HepG2 (cell line): Measurements from ENCODE around the gene SEC14L2. TPM values are rescaled to one million over a fixed set of nuclear protein-coding genes. Genes with fewer than 3 reads are reported as not detected.

ENCODE experiments used
- ATF7 ChIP-seq, 2 experiments: fragments of 450-650 bp in 1 of 2; sonication (generic) in 1 of 2; formaldehyde crosslinking in 1 of 2; IDR thresholded peaks; 2 replicates each; pipeline versions ENCODE4 v1.4.0 to v1.6.1; 2016 to 2020; ENCODE audit warnings: antibody characterized with exemption in 1 of 2, mild to moderate bottlenecking in 1 of 2, missing genetic modification reagents in 1 of 2
- HHEX ChIP-seq: IDR thresholded peaks from 2 replicates; pipeline ENCODE4 v1.6.1; 2016; ENCODE audit warnings: control low read depth
- HNRNPK ChIP-seq: fragments of 200-400 bp; formaldehyde crosslinking; IDR thresholded peaks from 2 replicates; pipeline ENCODE4 v1.6.1; 2018; ENCODE audit warnings: low read length, low read depth, moderate library complexity, mild to moderate bottlenecking; ENCODE audit not compliant: poor library complexity, severe bottlenecking
- HNRNPL ChIP-seq: fragments of 200-400 bp; formaldehyde crosslinking; IDR thresholded peaks from 2 replicates; pipeline ENCODE4 v1.6.1; 2017; ENCODE audit warnings: mild to moderate bottlenecking, low read depth, low read length
- ISX ChIP-seq: sonication (generic); formaldehyde crosslinking; conservative IDR thresholded peaks from 2 replicates; pipeline ENCODE4 v1.5.0; 2020; ENCODE audit warnings: missing genetic modification reagents
- RCOR2 ChIP-seq: IDR thresholded peaks from 2 replicates; pipeline ENCODE4 v1.6.1; 2016; ENCODE audit warnings: missing biosample characterization, missing genetic modification reagents
- SMAD1 ChIP-seq: sonication (generic); formaldehyde crosslinking; IDR thresholded peaks from 2 replicates; pipeline ENCODE4 v1.4.0; 2020; ENCODE audit warnings: missing genetic modification reagents, low read depth, mild to moderate bottlenecking, borderline replicate concordance
- SP5 ChIP-seq: IDR thresholded peaks from 2 replicates; pipeline ENCODE4 v1.6.1; 2016; ENCODE audit warnings: low read depth, borderline replicate concordance
- ZEB1 ChIP-seq: IDR thresholded peaks from 2 replicates; pipeline ENCODE4 v1.6.1; 2012; ENCODE audit warnings: mild to moderate bottlenecking, low read depth, inconsistent platforms; ENCODE audit not compliant: insufficient replicate concordance
- ZMYM4 ChIP-seq: sonication (generic); formaldehyde crosslinking; IDR thresholded peaks from 2 replicates; pipeline ENCODE4 v1.8.1; 2023; ENCODE audit warnings: mild to moderate bottlenecking, missing genetic modification reagents
- ZNF121 ChIP-seq: sonication (generic); formaldehyde crosslinking; IDR thresholded peaks from 2 replicates; pipeline ENCODE4 v1.5.0; 2020; ENCODE audit warnings: mild to moderate bottlenecking, missing genetic modification reagents
- ZNF501 ChIP-seq: sonication (generic); formaldehyde crosslinking; IDR thresholded peaks from 2 replicates; pipeline ENCODE4 v1.5.1; 2020; ENCODE audit warnings: mild to moderate bottlenecking, moderate library complexity, missing genetic modification reagents
- ZSCAN9 ChIP-seq: IDR thresholded peaks from 2 replicates; pipeline ENCODE4 v1.6.1; 2016; ENCODE audit warnings: borderline replicate concordance
- polyA plus RNA-seq, 8 experiments: library from polyadenylated mRNA; depleted of rRNA in 3 of 8; stranded (reverse) in 7 of 8; unstranded in 1 of 8; fragments of >200 nt; fragmentation: Illumina TruSeq in 4 of 8; extraction: Trizol in 4 of 8; gene quantifications; 2 replicates each; pipeline versions ENCODE4 v1.2.1 to v1.2.3, GENCODE V29; 2011 to 2016; ENCODE audit warnings: low read depth in 4 of 8, missing spikeins in 1 of 8, mixed read lengths in 1 of 8; ENCODE audit not compliant: insufficient read depth in 1 of 8
- total RNA-seq, 5 experiments: library from RNA; depleted of rRNA; stranded (reverse); fragments of >200 nt; fragmentation: Illumina TruSeq; extraction: Trizol; gene quantifications; 2 replicates each; pipeline ENCODE4 v1.2.3, GENCODE V29; 2016; ENCODE audit warnings: low read depth in 1 of 5
- TF ChIP-seq, protein P1 (sequence below): sonication (generic); formaldehyde crosslinking; IDR thresholded peaks from 2 replicates; pipeline ENCODE4 v1.5.1; 2020; ENCODE audit warnings: mild to moderate bottlenecking, missing genetic modification reagents, moderate library complexity
- TF ChIP-seq, protein P2 (sequence below): sonication (generic); formaldehyde crosslinking; IDR thresholded peaks from 2 replicates; pipeline ENCODE4 v1.8.1; 2023; ENCODE audit warnings: mild to moderate bottlenecking, inconsistent platforms, moderate library complexity, missing genetic modification reagents, borderline replicate concordance
- TF ChIP-seq, protein P3 (sequence below): sonication (generic); formaldehyde crosslinking; IDR thresholded peaks from 2 replicates; pipeline ENCODE4 v1.4.0; 2020; ENCODE audit warnings: mild to moderate bottlenecking, missing genetic modification reagents

The SEC14L2 gene
- total and polyA plus RNA-seq, 2 of the 13 experiments (the other 11 are each of a cell fraction or from before 2014, with no cell fraction given), result 4.1 to 5.1 TPM

DNA sequence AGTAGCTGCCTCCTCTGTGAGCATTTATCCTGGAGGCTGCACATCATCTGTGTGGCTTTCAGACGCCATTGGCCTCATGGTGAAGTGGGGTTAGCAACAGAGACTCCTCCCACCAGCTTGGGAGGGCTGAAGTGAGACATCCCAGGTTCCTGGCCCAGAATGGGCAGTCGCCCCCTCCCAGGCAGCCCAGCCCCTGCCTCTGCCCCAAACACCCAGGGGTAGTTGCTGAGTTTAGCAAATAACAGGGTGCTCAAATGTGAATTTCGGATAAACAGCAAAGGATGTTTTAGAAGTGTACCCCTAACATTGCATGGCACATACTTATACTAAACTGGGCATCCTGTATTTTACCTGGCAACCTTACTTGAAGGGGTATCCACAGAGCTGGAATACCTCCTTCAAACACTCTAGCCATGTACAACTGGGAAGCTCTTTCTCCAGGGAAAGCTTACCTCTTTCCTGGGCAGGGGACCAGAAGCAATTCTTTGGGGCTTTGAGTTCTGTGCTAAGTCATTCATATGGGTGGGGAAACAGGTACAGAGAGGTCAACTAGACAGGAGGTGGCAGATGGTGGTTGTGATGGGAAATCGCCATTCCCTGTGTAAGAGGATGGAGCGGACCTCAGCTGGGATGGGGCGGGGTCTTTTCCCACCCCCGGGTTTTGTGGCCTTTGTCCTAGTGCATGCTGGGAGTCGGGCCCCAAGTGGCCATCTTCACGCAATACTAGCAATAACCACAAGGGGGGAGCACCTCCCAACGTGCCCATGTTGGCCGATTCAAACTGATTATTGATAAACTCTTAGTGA is 48.0 kb downstream of the SEC14L2 start (continued):
- TF ChIP-seq ZMYM4 (CRISPR knock-in tag) (0 out of 2 replicates have a peak, but pooled peaks have one; percentile 16), SP5 (CRISPR knock-in tag) (0 out of 2 replicates have a peak, but pooled peaks have one; percentile 8), ZSCAN9 (CRISPR knock-in tag) (no peak), ZEB1 (no peak), ZNF121 (CRISPR knock-in tag) (no peak), HHEX (CRISPR knock-in tag) (no peak), HNRNPL (no peak), SMAD1 (CRISPR knock-in tag) (no peak), ATF7 (IDR thresholded peaks at IDR 0.05) (no peak), ATF7 (CRISPR knock-in tag; IDR thresholded peaks at IDR 0.05) (no peak), HNRNPK (no peak), ISX (CRISPR knock-in tag) (no peak), RCOR2 (CRISPR knock-in tag) (no peak), ZNF501 (peak; percentile 64; the same call in 1 of the 2 replicates)
- TF ChIP-seq, protein P1, sequence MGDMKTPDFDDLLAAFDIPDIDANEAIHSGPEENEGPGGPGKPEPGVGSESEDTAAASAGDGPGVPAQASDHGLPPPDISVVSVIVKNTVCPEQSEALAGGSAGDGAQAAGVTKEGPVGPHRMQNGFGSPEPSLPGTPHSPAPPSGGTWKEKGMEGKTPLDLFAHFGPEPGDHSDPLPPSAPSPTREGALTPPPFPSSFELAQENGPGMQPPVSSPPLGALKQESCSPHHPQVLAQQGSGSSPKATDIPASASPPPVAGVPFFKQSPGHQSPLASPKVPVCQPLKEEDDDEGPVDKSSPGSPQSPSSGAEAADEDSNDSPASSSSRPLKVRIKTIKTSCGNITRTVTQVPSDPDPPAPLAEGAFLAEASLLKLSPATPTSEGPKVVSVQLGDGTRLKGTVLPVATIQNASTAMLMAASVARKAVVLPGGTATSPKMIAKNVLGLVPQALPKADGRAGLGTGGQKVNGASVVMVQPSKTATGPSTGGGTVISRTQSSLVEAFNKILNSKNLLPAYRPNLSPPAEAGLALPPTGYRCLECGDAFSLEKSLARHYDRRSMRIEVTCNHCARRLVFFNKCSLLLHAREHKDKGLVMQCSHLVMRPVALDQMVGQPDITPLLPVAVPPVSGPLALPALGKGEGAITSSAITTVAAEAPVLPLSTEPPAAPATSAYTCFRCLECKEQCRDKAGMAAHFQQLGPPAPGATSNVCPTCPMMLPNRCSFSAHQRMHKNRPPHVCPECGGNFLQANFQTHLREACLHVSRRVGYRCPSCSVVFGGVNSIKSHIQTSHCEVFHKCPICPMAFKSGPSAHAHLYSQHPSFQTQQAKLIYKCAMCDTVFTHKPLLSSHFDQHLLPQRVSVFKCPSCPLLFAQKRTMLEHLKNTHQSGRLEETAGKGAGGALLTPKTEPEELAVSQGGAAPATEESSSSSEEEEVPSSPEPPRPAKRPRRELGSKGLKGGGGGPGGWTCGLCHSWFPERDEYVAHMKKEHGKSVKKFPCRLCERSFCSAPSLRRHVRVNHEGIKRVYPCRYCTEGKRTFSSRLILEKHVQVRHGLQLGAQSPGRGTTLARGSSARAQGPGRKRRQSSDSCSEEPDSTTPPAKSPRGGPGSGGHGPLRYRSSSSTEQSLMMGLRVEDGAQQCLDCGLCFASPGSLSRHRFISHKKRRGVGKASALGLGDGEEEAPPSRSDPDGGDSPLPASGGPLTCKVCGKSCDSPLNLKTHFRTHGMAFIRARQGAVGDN (CRISPR knock-in tag), result no peak
- TF ChIP-seq, protein P2, sequence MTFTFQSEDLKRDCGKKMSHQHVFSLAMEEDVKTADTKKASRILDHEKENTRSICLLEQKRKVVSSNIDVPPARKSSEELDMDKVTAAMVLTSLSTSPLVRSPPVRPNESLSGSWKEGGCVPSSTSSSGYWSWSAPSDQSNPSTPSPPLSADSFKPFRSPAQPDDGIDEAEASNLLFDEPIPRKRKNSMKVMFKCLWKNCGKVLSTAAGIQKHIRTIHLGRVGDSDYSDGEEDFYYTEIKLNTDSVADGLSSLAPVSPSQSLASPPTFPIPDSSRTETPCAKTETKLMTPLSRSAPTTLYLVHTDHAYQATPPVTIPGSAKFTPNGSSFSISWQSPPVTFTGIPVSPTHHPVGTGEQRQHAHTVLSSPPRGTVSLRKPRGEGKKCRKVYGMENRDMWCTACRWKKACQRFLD (CRISPR knock-in tag), result no peak
- TF ChIP-seq, protein P3, sequence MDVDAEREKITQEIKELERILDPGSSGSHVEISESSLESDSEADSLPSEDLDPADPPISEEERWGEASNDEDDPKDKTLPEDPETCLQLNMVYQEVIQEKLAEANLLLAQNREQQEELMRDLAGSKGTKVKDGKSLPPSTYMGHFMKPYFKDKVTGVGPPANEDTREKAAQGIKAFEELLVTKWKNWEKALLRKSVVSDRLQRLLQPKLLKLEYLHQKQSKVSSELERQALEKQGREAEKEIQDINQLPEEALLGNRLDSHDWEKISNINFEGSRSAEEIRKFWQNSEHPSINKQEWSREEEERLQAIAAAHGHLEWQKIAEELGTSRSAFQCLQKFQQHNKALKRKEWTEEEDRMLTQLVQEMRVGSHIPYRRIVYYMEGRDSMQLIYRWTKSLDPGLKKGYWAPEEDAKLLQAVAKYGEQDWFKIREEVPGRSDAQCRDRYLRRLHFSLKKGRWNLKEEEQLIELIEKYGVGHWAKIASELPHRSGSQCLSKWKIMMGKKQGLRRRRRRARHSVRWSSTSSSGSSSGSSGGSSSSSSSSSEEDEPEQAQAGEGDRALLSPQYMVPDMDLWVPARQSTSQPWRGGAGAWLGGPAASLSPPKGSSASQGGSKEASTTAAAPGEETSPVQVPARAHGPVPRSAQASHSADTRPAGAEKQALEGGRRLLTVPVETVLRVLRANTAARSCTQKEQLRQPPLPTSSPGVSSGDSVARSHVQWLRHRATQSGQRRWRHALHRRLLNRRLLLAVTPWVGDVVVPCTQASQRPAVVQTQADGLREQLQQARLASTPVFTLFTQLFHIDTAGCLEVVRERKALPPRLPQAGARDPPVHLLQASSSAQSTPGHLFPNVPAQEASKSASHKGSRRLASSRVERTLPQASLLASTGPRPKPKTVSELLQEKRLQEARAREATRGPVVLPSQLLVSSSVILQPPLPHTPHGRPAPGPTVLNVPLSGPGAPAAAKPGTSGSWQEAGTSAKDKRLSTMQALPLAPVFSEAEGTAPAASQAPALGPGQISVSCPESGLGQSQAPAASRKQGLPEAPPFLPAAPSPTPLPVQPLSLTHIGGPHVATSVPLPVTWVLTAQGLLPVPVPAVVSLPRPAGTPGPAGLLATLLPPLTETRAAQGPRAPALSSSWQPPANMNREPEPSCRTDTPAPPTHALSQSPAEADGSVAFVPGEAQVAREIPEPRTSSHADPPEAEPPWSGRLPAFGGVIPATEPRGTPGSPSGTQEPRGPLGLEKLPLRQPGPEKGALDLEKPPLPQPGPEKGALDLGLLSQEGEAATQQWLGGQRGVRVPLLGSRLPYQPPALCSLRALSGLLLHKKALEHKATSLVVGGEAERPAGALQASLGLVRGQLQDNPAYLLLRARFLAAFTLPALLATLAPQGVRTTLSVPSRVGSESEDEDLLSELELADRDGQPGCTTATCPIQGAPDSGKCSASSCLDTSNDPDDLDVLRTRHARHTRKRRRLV, result peak; percentile 59; the same call in 1 of the 2 replicates
